HUDEP-2 (cell line): Measurements from ENCODE around the gene PSMD13.
"Not testable (repeated sequence)": the region's sequence is repeated elsewhere in the genome, so short reads cannot be mapped to it uniquely, and the experiment has no call there.

Source experiments
- DNase-seq, 76 experiments: peaks; one replicate each; lab custom pipeline; 2025; ENCODE audit not compliant: unreplicated experiment in 76 of 76; lab: John Stamatoyannopoulos, UW

PSMD13 gene

GRCh38 chr11:216081-216974 lies 20.4 kb upstream of the PSMD13 start:
- DNase-seq = no peak

- peak in 2 of 76 experiments; percentile 11 to 14 for DNase-seq
Observed at GRCh38 chr11:217704-218103, 19.1 kb upstream of the PSMD13 start.

DNA sequence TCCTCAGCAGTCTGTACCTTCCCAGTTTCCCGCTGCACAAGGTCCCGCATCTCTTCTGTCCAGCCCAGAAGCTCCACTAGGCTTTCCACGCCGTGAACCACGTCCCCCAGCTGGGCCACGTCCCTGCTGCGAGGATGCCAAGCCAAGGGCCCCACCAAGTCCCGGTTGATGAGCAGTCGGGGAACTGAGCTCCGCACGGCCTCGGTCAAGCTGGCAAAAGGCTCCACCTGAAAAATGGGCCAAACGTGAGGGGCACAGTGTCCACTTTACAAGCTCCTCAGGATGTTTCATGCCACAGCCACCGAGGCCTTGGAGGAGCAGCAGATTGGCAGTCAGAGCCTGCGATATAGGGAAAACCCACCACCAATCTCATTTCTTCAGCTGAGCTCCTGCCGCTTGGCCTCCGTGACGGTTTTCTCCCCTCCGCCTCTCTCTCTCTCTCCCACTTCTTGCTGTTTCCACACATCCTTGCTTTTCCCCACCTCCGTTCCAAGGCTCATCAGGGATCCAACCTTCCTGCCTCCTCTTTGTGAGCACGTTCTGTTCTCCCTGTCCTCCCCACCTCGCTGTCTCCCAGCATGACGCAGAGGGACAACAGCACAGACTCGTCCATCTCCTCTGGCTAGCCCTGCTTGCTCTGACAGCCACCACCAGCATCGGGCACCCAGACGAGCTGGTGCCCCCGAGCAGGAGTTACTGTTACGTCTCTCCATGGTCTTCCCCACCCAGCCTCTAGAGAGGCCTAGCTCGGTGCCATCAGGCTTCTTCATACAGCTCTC lies 17.8 kb upstream of the PSMD13 start:
- DNase-seq = no peak

DNA sequence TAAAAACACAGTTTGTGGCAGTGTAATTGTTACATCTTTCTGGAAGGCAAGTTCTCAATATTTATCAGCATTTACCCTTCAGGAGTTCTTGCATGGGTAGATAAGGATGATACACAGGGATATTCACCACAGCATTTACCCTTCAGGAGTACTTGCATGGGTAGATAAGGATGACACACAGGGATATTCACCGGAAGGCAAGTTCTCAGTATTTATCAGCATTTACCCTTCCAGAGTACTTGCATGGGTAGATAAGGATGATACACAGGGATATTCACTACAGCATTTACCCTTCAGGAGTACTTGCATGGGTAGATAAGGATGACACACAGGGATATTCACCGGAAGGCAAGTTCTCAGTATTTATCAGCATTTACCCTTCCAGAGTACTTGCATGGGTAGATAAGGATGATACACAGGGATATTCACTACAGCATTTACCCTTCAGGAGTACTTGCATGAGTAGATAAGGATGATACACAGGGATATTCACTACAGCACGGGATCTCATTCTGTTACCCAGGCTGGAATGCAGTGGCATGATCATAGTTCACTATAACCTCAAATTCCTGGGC lies 16.0 kb upstream of the PSMD13 start:
- peak in 37 of 76 experiments; percentile 8 to 92 (median 73) for DNase-seq

GRCh38 chr11:221539-221938 lies 15.2 kb upstream of the PSMD13 start:
- DNase-seq = no peak

DNA sequence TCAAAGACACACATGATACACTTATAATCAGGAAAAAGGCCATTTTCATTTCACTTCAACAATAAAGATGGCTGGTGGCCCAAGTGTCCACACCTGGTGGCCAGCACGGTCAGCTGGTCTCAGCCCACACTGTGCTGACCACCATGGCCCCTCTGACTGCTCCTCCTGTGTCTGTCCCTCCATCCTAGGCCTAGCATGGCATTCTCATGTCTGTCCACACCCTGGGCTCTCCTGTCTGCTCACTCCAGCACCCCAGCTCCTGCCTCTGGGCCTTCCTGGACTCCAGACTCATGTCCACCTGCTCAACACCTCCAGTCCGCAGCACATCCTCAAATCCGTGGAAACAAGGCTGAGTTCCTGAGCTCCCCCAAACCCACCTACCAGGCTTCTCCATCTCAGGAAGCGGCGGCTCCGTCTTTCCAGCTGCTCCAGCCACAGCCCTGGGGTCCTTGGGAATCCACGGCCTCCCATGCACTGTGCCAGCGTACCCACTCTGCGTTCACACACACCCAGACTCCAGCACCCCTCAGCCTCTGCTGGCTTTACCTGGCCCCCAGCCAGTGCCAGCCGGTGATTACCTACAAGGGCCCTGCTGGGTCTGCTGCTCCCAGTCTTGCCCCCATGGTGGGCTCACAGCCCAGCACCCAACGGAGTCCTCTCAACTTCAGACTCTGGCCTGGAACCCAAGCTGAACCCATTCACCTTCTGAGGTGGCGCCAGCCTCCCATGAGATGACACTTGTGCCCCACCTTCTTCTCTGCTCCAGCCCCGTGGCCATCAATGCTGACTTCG lies 14.6 kb upstream of the PSMD13 start:
- no peak for DNase-seq

DNA sequence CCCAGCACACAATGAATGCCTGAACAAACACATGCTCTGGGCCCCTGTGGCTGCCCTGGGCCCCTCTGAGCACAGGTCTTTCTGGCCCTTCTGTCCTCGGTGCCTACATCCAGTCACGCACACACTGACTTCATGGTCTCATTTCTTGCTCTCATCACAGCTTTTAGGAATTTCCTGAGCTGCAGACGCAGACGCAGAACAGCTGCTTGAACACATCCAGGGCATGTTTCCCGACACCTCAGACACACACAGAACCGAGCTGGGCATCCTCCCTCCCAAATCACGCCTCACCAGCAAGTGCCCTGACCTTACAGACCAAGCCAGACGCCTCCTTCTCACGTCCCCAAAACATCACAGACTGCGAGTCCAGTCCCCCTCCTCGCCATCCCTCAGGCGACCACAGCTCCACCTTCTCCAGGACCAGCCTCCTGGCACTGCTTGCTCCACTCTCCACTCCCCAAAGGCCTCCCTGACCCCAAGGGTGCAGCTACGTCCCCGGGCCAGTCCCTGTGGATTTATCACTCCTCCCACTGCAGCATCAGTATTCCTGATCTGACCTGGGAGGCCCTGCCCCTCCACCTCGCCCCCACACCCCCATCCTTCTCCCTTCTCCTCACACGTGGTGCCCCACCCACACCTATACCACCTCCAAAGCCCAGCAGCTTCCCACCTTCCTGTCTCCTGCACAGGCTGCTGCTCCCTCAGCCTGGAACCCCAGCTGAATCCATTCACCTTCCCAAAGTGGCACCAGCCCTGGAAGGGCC lies 13.6 kb upstream of the PSMD13 start:
- no peak for DNase-seq

- DNase-seq = no peak
Observed at GRCh38 chr11:223884-224283, 12.9 kb upstream of the PSMD13 start.

DNA sequence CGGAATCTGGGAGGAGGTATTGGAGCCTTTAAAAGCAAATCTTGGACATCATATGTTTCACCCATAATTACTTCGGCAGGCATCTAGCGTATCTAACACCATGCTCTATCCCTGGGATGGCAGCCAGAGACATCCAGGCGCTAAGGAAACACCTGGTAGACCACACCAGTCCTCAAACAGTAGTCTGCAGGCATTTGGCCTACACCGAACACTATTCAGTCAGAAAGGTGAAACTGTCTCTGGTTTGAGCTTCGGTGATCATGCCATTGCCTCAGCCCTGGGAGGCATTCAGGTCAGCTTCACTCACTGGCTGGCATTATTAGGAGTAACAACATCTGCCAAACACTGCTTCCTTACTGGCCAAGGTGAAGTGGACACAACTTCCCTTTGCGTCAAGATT lies 12.4 kb upstream of the PSMD13 start:
- no peak for DNase-seq

GRCh38 chr11:225734-226453 lies 10.9 kb upstream of the PSMD13 start:
- DNase-seq = no peak

GRCh38 chr11:227824-228379 lies 8.9 kb upstream of the PSMD13 start:
- DNase-seq = no peak

DNA sequence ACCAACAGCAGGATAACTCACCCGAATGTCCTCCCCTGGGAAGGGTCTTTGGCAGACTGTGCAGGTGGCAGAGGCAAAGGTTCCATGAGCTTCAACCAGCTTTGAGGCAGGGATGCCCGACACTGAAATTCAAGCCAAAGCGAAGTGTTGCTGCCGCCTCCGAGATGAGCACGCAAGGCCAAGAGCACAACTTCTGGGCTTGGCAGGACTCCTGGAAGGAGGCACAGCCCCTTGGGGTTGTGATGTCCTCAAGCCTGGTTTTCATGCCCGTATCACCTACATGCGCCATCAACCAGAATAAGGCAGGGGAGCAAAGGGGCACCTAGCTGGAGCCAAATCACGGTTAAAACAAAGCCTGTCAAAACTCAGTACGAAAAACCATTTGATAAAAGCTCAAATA lies 6.3 kb upstream of the PSMD13 start:
- no peak for DNase-seq

GRCh38 chr11:232783-233565 lies 3.8 kb upstream of the PSMD13 start:
- DNase-seq = no peak

- DNase-seq = no peak
Observed at GRCh38 chr11:235180-235579, 1.6 kb upstream of the PSMD13 start.

GRCh38 chr11:235609-235996 lies 1.2 kb upstream of the PSMD13 start:
- peak in 2 of 76 experiments; percentile 5 to 49 for DNase-seq

GRCh38 chr11:235997-236773 lies 591 bp upstream of the PSMD13 start, which contains the start of gene SIRT3:
Gene SIRT3 (minus strand): TSS chr11:236342. CDS start chr11:236328, 14 bp downstream.
- DNase-seq = peak in 74 of 76 experiments; percentile 12 to 89 (median 74)

- not testable (repeated sequence) for DNase-seq
Observed at GRCh38 chr11:238346-238745, 1.6 kb downstream of the PSMD13 start.
